HFF-Myc (cell line): ENCODE results near the gene KCNK6.

Experiments
- DNase-seq: peaks from one replicate; pipeline ENCODE4 v3.0.0-alpha.2; 2011; ENCODE audit warnings: low read depth; ENCODE audit errors: extremely low read depth
- H3K4me3 ChIP-seq: replicated peaks from 2 replicates; pipeline ENCODE4 v1.5.1; 2011; ENCODE audit warnings: low read depth, mild to moderate bottlenecking, control low read depth, low read length
- TF ChIP-seq, protein P1 (sequence below): IDR thresholded peaks from 2 replicates; pipeline ENCODE4 v1.5.1; 2012; ENCODE audit warnings: mild to moderate bottlenecking, low read depth, low read length, control low read depth; ENCODE audit errors: missing control alignments

Gene KCNK6

DNA sequence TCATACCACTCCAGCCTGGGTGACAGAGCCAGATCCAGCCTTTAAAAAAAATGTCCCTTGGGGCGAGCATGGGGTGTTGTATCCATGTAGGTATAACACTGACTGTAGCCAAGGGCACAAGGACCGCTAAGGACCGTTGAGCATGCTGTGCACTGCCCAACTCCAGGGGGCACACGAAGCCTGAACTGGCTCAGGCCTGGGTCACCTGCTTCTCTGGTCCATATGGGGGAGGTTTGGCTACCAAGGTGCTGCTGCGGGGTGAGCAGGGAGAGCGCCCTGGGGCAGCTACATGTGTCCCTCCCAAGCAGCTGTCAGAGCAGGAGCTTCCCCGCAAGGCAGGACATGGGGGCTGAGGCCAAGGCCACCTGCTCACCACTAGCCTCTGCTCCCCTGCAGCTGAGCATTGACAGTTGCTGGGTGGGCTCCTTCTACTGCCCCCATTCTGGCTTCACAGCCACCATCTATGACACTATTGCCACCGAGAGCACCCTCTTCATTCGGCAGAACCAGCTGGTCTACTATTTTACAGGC is 32.3 kb downstream of the KCNK6 start:
- H3K4me3 ChIP-seq, result no peak overlapping the region
- TF ChIP-seq, protein P1, sequence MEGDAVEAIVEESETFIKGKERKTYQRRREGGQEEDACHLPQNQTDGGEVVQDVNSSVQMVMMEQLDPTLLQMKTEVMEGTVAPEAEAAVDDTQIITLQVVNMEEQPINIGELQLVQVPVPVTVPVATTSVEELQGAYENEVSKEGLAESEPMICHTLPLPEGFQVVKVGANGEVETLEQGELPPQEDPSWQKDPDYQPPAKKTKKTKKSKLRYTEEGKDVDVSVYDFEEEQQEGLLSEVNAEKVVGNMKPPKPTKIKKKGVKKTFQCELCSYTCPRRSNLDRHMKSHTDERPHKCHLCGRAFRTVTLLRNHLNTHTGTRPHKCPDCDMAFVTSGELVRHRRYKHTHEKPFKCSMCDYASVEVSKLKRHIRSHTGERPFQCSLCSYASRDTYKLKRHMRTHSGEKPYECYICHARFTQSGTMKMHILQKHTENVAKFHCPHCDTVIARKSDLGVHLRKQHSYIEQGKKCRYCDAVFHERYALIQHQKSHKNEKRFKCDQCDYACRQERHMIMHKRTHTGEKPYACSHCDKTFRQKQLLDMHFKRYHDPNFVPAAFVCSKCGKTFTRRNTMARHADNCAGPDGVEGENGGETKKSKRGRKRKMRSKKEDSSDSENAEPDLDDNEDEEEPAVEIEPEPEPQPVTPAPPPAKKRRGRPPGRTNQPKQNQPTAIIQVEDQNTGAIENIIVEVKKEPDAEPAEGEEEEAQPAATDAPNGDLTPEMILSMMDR, result no peak
- DNase-seq, result no peak

GRCh38 chr19:38352611-38353010 is 33.0 kb downstream of the KCNK6 start:
- TF ChIP-seq, protein P1, result no peak
- DNase-seq, result no peak
- H3K4me3 ChIP-seq, result no peak overlapping the region

DNA sequence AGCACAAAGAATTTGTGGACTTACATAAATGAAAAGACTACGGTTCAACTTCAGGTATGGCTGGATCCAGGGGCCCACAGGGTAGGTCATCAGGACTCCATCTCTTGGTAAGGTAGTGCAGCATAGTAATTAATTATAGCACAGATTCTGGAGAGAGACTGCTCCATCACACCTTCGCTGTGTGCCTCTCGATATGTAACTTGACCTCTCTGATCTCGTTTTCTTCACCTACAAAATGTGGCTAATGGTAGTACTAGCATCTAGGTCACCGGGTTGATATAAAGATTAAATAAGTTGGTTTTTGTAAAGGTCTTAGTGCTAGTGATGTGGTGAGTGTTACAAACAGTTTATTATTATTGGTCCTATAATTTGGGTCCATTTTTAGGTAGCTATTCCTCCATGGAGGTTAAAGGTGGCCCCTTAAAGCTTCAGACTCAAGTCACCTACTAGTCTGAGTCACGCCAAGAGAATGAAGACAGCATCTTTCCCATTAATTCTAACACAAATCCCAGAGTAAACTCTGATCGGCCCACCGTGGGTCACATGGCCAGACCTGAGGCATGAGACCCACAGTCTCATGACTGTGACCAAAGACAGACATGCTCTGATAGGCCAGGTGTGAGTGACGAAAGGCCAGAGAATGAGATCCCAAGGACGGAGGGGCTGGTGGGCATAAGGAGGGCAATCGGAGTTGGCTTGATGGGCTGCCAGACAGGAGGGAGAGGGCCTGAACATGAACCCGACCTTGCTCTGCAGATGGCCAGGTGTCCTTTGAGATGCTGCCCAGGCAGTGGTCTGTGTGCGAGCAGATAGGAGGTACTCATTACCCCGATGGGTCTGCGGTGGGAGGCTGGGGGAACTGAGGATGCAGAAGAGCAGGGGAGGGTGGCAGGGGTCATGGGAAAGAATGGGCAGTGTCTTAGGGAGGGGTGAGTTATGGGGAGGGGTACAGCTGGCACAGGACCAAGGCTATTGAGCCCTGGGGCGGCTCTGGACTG is 36.4 kb downstream of the KCNK6 start:
- TF ChIP-seq, protein P1, result no peak
- DNase-seq, result no peak

GRCh38 chr19:38358071-38358470 is 38.4 kb downstream of the KCNK6 start:
- no peak overlapping the region for H3K4me3 ChIP-seq
- DNase-seq, result no peak
- TF ChIP-seq, protein P1, result no peak

More for the DNA sequence above, 36.4 kb downstream of the KCNK6 start:
- H3K4me3 ChIP-seq, result no peak overlapping the region

GRCh38 chr19:38359242-38360021 is 39.8 kb downstream of the KCNK6 start:
- DNase-seq, result no peak
- TF ChIP-seq, protein P1, result no peak
- H3K4me3 ChIP-seq, result no peak overlapping the region

GRCh38 chr19:38360351-38360750 is 40.7 kb downstream of the KCNK6 start:
- H3K4me3 ChIP-seq, result no peak overlapping the region
- no peak for DNase-seq
- TF ChIP-seq, protein P1, result no peak
